RWPE1 (cell line): ENCODE results near the gene CDON.

ENCODE experiments used
- CTCF ChIA-PET: fragments of 350-600 bp; sonication (Branson Sonifier 250); formaldehyde crosslinking; extraction: SDS; loops from one replicate; lab custom pipeline; 2021; lab: Yijun Ruan, JAX
- POLR2A ChIA-PET: fragments of 400-600 bp; formaldehyde crosslinking; extraction: SDS; loops from one replicate; lab custom pipeline; 2020; ENCODE audit warnings: antibody characterized with exemption; ENCODE audit not compliant: low non-redundant PET; lab: Yijun Ruan, JAX
- DNase-seq: peaks from one replicate; pipeline ENCODE4 v3.0.0; 2012; ENCODE audit warnings: low spot score
- H3K27ac ChIP-seq: fragments of 450-650 bp; 2 replicates; pipeline ENCODE4 v1.5.1; 2017
- TF ChIP-seq, protein P1 (sequence below): fragments of 450-650 bp; conservative IDR thresholded peaks from 2 replicates; pipeline ENCODE4 v1.5.1; 2017; ENCODE audit warnings: low read depth, mild to moderate bottlenecking

The CDON gene

DNA sequence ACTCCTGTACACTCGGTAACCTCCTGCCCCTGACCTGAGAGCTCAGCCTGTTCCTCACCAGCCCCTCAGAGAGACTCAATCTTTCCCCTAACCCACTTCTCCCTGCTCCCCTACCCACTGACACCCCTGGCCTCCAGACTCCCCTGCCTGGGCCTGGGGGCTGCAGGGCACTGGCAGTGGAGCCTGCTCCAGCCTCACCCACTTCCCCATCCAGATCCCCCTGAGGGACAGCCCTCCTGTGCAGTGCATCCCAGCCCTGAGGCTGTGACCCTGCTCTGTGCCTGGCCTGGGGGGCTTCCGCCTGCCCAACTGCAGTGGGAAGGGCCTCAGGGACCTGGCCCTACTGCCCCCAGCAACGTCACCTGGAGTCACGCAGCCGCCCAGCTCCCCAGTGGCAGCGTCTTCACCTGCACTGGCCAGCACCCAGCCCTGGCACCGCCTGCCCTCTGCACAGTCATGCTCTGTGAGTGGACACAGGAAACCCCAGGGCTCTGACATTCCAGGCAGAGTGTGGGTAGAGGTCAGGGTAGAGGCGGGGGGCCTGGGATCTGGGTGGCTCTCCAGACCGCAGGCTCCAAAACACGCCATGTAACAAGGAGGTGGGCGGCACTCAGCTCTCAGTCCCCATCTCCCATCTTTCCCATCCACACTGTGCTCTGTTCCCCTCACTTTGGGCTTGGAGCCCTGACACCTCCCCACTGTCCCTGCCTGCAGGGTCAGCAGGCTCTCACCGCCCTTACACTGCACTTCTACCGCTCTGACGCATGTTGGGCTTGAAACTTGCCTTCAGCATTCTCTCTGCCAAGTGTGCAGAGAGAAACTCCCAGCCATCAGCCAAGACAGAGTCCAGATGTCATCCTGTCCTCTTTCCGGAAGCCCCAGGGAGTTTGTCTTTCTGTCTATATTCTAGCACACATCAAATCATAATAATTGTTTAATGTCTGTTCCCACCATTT, 111.7 kb downstream of the CDON start:
- CTCF ChIA-PET, result interaction anchor here (0.6 to 0.9 kb wide), 2 partner anchors 9 to 357 kb away, joined by 3 read pairs; no protein-coding TSS in a partner anchor
- TF ChIP-seq, protein P1, sequence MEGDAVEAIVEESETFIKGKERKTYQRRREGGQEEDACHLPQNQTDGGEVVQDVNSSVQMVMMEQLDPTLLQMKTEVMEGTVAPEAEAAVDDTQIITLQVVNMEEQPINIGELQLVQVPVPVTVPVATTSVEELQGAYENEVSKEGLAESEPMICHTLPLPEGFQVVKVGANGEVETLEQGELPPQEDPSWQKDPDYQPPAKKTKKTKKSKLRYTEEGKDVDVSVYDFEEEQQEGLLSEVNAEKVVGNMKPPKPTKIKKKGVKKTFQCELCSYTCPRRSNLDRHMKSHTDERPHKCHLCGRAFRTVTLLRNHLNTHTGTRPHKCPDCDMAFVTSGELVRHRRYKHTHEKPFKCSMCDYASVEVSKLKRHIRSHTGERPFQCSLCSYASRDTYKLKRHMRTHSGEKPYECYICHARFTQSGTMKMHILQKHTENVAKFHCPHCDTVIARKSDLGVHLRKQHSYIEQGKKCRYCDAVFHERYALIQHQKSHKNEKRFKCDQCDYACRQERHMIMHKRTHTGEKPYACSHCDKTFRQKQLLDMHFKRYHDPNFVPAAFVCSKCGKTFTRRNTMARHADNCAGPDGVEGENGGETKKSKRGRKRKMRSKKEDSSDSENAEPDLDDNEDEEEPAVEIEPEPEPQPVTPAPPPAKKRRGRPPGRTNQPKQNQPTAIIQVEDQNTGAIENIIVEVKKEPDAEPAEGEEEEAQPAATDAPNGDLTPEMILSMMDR, result no peak
- H3K27ac ChIP-seq, result peak overlapping the region; percentile 56
- DNase-seq, result no peak
- POLR2A ChIA-PET, result no interaction called here

DNA sequence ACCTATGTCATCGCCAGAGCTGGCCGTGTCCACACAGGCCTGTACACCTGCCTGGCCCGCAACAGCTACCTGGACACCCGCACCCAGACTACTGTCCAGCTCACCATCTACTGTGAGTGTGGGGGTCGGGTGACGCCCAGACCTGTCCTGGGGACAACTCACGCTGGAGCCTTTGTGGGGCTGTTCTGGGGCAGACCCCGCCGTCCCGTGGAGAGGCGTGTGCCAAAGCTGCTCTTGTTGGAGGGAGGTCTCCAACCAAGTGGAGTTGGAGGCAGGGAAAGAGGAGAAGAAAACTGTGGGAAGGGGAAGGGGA, 112.5 kb downstream of the CDON start:
- POLR2A ChIA-PET, result no interaction called here
- TF ChIP-seq, protein P1, result no peak
- DNase-seq, result no peak
- H3K27ac ChIP-seq, result peak overlapping the region; percentile 56; the same call in 1 of the 2 replicates
- CTCF ChIA-PET, result no interaction called here

DNA sequence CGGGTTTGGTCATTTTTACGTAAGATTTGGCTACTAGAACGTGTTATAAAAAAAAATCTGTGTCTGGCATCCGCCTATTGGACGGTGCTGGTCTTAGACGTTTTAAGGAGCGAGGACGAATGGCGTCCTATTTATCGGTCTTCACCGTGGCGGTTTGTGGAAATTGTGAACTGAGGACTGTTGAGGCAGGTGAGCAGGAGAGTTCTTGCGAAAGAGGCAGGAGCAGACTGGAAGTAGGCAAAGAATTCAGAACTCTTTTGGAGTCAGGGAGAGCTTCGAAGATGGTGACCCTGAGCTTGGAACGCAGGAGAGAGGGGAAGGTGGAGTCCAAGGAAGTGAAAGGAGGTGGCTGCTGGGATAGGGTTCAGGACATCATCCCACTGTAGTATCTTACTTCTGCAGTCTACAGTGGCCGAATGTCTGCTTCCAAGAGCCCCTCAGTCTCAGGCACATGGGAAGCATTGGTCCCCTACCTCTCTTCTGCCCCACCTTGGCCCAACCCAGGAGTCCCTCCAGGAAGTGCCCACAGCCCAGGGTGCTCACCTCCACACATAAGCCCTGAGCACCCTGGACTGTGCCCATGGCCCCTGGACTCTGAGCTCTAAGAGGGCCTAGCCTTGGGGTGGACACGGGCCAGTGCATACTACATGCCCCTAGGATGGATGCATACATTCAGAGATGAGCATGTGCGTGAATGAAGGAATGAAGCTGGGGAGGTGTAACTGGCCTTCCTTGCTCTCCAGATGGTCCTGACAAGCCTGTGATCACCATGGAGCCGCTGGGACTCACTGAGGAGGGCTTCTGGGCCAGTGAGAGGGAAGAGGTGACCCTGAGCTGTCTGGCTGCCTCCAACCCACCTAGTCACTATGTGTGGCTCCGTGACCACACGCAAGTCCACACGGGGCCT, 113.1 kb downstream of the CDON start:
- TF ChIP-seq, protein P1, result no peak
- H3K27ac ChIP-seq, result no peak overlapping the region
- ChIA-PET POLR2A (no interaction called here), CTCF (no interaction called here)
- no peak for DNase-seq

DNA sequence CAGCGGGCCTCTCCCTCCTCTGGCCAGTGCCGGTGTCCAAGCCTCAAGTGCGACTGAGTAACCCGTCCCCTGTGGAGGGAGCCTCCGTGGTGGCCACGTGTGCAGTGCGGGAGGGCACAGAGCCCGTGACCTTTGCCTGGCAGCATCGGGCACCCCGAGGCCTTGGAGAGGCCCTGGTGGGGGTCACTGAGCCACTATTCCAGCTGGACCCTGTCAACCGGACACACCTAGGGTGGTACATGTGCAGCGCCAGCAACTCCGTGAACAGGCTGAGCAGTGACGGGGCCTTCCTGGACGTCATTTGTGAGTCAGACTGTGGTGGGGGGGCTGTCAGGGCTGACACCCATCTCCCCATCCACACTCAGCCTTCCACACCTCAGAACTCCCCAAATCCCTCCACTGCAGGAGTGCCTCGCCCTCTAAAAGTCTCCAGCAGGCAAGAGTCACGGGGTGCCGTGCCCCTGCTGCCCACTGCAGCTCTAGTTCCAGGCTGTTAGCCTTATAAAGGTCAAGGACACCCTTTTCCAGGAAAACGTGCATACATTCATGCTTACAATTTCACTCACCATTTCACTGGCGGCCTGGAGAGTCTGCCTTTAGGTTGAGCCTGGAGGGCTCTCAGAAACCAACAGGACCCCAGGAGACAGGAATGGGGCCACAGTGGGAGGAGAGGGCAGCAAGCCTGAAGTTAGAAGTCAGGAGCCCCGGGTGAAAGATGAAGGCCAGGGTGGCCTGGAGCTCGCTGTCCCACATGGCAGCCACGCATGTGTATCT, 114.2 kb downstream of the CDON start:
- CTCF ChIA-PET, result no interaction called here
- POLR2A ChIA-PET, result no interaction called here
- DNase-seq, result no peak
- TF ChIP-seq, protein P1, result no peak
- no peak overlapping the region for H3K27ac ChIP-seq

DNA sequence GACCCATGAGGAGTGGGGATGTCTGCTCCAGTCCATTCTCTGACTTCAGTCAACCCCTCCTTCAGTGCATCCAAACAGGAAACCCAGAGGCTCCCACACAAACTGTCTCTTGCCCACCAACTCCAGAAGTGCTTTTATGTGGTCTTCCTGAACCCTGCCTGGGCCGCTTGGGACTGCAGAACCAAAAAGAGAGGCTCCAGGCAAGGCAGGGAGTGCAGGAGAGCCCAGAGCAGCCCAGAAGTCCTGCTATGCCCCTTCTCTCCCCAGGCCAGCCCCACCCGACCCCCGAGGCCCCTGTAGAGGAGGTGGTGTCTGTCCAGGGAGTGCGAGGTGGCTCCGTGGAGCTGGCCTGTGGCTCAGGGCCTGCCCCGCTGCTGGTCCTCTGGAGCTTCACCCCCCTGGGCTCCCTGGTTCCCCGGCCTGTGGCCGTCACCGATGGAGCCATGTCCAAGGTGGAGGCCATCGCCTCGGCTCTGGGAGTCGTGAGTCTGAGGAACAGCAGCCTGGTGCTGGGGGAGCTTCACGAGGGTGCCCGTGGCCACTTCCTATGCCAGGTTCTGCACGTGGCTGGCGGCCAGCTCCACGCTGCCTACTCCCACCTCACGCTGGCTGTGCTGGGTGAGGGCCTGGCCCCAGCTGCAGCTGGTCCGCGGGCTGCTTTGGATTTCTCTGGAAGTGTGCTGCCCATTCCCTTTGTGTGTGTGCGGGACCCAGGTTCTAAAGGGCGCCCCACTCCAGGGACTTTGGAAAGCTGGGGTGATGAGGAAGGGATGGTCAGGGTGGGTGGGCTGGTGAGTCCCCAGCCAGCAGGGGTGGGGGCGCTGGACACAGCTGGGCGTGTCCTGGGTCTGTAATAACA, 115.0 kb downstream of the CDON start:
- no peak overlapping the region for H3K27ac ChIP-seq
- DNase-seq, result no peak
- TF ChIP-seq, protein P1, result no peak
- CTCF ChIA-PET, result no interaction called here
- POLR2A ChIA-PET, result no interaction called here
